ENCODE results near the gene DHRS12. TPM values are rescaled to one million over a fixed set of nuclear protein-coding genes. Genes with fewer than 3 reads are reported as not detected.

DHRS12 gene
- total RNA-seq, 1 experiment from 2014 or later: 8.8 TPM

GRCh38 chr13:51785712-51786424 lies 18.1 kb downstream of the DHRS12 start:
- no CpG with 5 or more reads among the region's 12 CpGs for WGBS (ENCODE audit: extremely low coverage, insufficient read length, low lambda C conversion rate)
- Histone ChIP-seq H2BK20ac (ENCODE audit: low read depth, low read length, poor library complexity, severe bottlenecking) (no peak overlapping the region), H2BK5ac (ENCODE audit: insufficient read length, low read length) (no peak overlapping the region), H3K14ac (ENCODE audit: insufficient read depth, low read length) (no peak overlapping the region), H4K5ac (ENCODE audit: insufficient read length, low read depth, low read length) (no peak overlapping the region), H3K56ac (ENCODE audit: insufficient read length, low read depth, low read length) (no peak overlapping the region), H3K27me3 (ENCODE audit: insufficient read depth, low read length) (no peaks in the 10 kb centered on the region), H4K91ac (ENCODE audit: insufficient read length, low read depth, low read length) (no peak overlapping the region), H3K27ac (ENCODE audit: insufficient read length, low read depth, low read length) (no peak overlapping the region), H2BK15ac (ENCODE audit: low read depth, low read length) (no peak overlapping the region), H2AK5ac (ENCODE audit: insufficient read length, low read length) (no peak overlapping the region), H4K20me1 (ENCODE audit: control insufficient read depth, insufficient read depth, insufficient read length) (no peaks in the 10 kb centered on the region), H3K79me1 (ENCODE audit: insufficient read depth, low read depth, low read length, poor library complexity, severe bottlenecking) (no peaks in the 10 kb centered on the region), H3T11ph (ENCODE audit: low read length) (no peak overlapping the region), H2BK120ac (ENCODE audit: low read depth, low read length, poor library complexity, severe bottlenecking) (no peak overlapping the region), H3K4me2 (ENCODE audit: insufficient read depth, insufficient read length, low read length) (no peak overlapping the region), H3K79me2 (ENCODE audit: insufficient read depth, low read length) (no peaks in the 10 kb centered on the region), H3K9ac (ENCODE audit: extremely low read depth, insufficient read length, low read length) (no peak overlapping the region), H3K23ac (ENCODE audit: insufficient read length, low read depth, low read length) (no peak overlapping the region), H3K18ac (ENCODE audit: insufficient read length, low read depth, low read length) (no peak overlapping the region), H3K4me1 (ENCODE audit: insufficient read depth, low read length) (no peaks in the 10 kb centered on the region), H3K23me2 (ENCODE audit: insufficient read length, low read depth, low read length, poor library complexity, severe bottlenecking) (no peaks in the 10 kb centered on the region), H2BK12ac (ENCODE audit: insufficient read length, low read depth, low read length) (no peak overlapping the region), H4K8ac (replicated peaks; ENCODE audit: insufficient read length, low read depth, low read length) (no peak overlapping the region), H3K4ac (ENCODE audit: low read depth, low read length) (no peak overlapping the region), H3K9me3 (ENCODE audit: control insufficient read depth, low read depth, low read length) (no peaks in the 10 kb centered on the region), H2AFZ (ENCODE audit: low read length) (no peak overlapping the region)
- H3K36me3 Mint-ChIP-seq (ENCODE audit: insufficient read depth in 1 of 3, low read depth in 3 of 3): peaks cover 2 to 15% (median 4%) of the 10 kb centered on the region in 3 experiments
- TF ChIP-seq, protein P1, sequence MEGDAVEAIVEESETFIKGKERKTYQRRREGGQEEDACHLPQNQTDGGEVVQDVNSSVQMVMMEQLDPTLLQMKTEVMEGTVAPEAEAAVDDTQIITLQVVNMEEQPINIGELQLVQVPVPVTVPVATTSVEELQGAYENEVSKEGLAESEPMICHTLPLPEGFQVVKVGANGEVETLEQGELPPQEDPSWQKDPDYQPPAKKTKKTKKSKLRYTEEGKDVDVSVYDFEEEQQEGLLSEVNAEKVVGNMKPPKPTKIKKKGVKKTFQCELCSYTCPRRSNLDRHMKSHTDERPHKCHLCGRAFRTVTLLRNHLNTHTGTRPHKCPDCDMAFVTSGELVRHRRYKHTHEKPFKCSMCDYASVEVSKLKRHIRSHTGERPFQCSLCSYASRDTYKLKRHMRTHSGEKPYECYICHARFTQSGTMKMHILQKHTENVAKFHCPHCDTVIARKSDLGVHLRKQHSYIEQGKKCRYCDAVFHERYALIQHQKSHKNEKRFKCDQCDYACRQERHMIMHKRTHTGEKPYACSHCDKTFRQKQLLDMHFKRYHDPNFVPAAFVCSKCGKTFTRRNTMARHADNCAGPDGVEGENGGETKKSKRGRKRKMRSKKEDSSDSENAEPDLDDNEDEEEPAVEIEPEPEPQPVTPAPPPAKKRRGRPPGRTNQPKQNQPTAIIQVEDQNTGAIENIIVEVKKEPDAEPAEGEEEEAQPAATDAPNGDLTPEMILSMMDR (conservative IDR thresholded peaks at IDR 0.05): no peak
- peaks cover 15 to 24% of the 10 kb centered on the region in 2 experiments for H3K4me1 Mint-ChIP-seq
- no peak overlapping the region for H3K4me3 Mint-ChIP-seq
- DNase-seq: no peak
- H3K9me3 Mint-ChIP-seq: no peaks in the 10 kb centered on the region
- H3K27ac Mint-ChIP-seq: peak overlapping the region in 1 of 3 experiments; percentile 42; a peak in 1 of 7 replicates
- H3K27me3 Mint-ChIP-seq (ENCODE audit: low read depth): no peaks in the 10 kb centered on the region
